ENCODE data around the gene DARS2.
"Not testable (repeated sequence)": the region's sequence is repeated elsewhere in the genome, so short reads cannot be mapped to it uniquely, and the experiment has no call there.

Gene DARS2

GRCh38 chr1:173860065-173860464 is 35.6 kb downstream of the DARS2 start:
- in situ Hi-C loops (cut with HindIII; ENCODE audit: low sequenced_read_pairs) = no loop called here

- in situ Hi-C loops (cut with HindIII; ENCODE audit: low sequenced_read_pairs) = no loop called here
These were observed 37.3 kb downstream of the DARS2 start for GRCh38 chr1:173861731-173862145.

GRCh38 chr1:173862146-173862768 is 37.8 kb downstream of the DARS2 start:
- in situ Hi-C loops (cut with HindIII; ENCODE audit: low sequenced_read_pairs) = not testable (repeated sequence)

GRCh38 chr1:173862769-173863223 is 38.3 kb downstream of the DARS2 start:
- in situ Hi-C loops (cut with HindIII; ENCODE audit: low sequenced_read_pairs) = no loop called here

- in situ Hi-C loops (cut with HindIII; ENCODE audit: low sequenced_read_pairs) = no loop called here
These were observed 39.0 kb downstream of the DARS2 start for GRCh38 chr1:173863224-173864161.

- in situ Hi-C loops (cut with HindIII; ENCODE audit: low sequenced_read_pairs) = no loop called here
These were observed 39.9 kb downstream of the DARS2 start for GRCh38 chr1:173864179-173864867.

- in situ Hi-C loops (cut with HindIII; ENCODE audit: low sequenced_read_pairs) = no loop called here
These were observed 41.1 kb downstream of the DARS2 start for GRCh38 chr1:173865468-173866164.

- in situ Hi-C loops (cut with HindIII; ENCODE audit: low sequenced_read_pairs) = no loop called here
These were observed 42.1 kb downstream of the DARS2 start for GRCh38 chr1:173866413-173867115.

- in situ Hi-C loops (cut with HindIII; ENCODE audit: low sequenced_read_pairs) = no loop called here
These were observed 42.8 kb downstream of the DARS2 start for GRCh38 chr1:173867141-173867752.

GRCh38 chr1:173867753-173868265 is 43.3 kb downstream of the DARS2 start, which contains the start of gene GAS5:
Gene GAS5 (minus strand): TSS chr1:173867989.
- in situ Hi-C loops (cut with HindIII; ENCODE audit: low sequenced_read_pairs) = no loop called here

GRCh38 chr1:173868266-173869020 is 44.0 kb downstream of the DARS2 start, which contains the start of gene ZBTB37:
Gene ZBTB37 (plus strand): TSS chr1:173868380. CDS start chr1:173870226, 1,846 bp downstream.
- in situ Hi-C loops (cut with HindIII; ENCODE audit: low sequenced_read_pairs) = no loop called here

- in situ Hi-C loops (cut with HindIII; ENCODE audit: low sequenced_read_pairs) = no loop called here
These were observed 44.5 kb downstream of the DARS2 start for GRCh38 chr1:173869021-173869359.

GRCh38 chr1:173870252-173871075 is 46.0 kb downstream of the DARS2 start:
- in situ Hi-C loops (cut with HindIII; ENCODE audit: low sequenced_read_pairs) = loop anchor here (10.0 kb wide), 1 partner anchor 204 kb away; no protein-coding TSS in a partner anchor

- in situ Hi-C loops (cut with HindIII; ENCODE audit: low sequenced_read_pairs) = loop anchor here (10.0 kb wide), 1 partner anchor 204 kb away; no protein-coding TSS in a partner anchor
These were observed 46.6 kb downstream of the DARS2 start for GRCh38 chr1:173871091-173871490.

- in situ Hi-C loops (cut with HindIII; ENCODE audit: low sequenced_read_pairs) = loop anchor here (10.0 kb wide), 1 partner anchor 203 kb away; no protein-coding TSS in a partner anchor
These were observed 47.0 kb downstream of the DARS2 start for GRCh38 chr1:173871500-173871899.

GRCh38 chr1:173876732-173877131 is 52.3 kb downstream of the DARS2 start:
- in situ Hi-C loops (cut with HindIII; ENCODE audit: low sequenced_read_pairs) = loop anchor here (10.0 kb wide), 1 partner anchor 198 kb away; no protein-coding TSS in a partner anchor

- in situ Hi-C loops (cut with HindIII; ENCODE audit: low sequenced_read_pairs) = loop anchor here (10.0 kb wide), 1 partner anchor 197 kb away; no protein-coding TSS in a partner anchor
These were observed 53.8 kb downstream of the DARS2 start for GRCh38 chr1:173878251-173878650.

Data from endothelial cell of hepatic sinusoid (primary cell).